ENCODE data around the gene PCCA. TPM values are rescaled to one million over a fixed set of nuclear protein-coding genes. Genes with fewer than 3 reads are reported as not detected.

Gene PCCA
- total RNA-seq, 2 donors from 2014 or later, result 52.7 to 66.4 TPM

DNA sequence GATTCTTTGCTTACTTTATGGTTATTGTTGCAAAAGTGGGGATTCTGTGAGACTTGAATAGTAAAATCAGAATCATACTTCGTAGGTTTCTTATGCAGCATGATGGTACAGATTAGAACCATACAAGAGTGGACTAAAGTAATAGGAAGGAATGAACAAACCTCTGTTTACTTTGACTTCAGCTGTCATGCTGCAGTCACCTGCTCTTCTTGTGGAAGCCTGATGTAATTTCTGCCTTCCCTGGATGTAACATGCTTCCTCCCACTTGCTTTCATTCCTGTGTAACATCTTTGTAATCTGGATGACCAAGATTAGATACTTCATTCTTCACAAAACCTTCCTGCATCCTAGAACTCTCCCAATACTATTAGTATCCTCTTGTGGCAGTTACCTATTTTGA is 235.0 kb downstream of the PCCA start:
- TF ChIP-seq POLR2A (IDR thresholded peaks at IDR 0.05) (no peak), POLR2AphosphoS5 (IDR thresholded peaks at IDR 0.05) (no peak)
- TF ChIP-seq, protein P1, sequence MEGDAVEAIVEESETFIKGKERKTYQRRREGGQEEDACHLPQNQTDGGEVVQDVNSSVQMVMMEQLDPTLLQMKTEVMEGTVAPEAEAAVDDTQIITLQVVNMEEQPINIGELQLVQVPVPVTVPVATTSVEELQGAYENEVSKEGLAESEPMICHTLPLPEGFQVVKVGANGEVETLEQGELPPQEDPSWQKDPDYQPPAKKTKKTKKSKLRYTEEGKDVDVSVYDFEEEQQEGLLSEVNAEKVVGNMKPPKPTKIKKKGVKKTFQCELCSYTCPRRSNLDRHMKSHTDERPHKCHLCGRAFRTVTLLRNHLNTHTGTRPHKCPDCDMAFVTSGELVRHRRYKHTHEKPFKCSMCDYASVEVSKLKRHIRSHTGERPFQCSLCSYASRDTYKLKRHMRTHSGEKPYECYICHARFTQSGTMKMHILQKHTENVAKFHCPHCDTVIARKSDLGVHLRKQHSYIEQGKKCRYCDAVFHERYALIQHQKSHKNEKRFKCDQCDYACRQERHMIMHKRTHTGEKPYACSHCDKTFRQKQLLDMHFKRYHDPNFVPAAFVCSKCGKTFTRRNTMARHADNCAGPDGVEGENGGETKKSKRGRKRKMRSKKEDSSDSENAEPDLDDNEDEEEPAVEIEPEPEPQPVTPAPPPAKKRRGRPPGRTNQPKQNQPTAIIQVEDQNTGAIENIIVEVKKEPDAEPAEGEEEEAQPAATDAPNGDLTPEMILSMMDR (IDR thresholded peaks at IDR 0.05), result no peak
- Histone ChIP-seq H3K9me3 (no peaks in the 10 kb centered on the region), H3K27me3 (replicated peaks; ENCODE audit: insufficient read depth) (no peaks in the 10 kb centered on the region), H3K36me3 (no peaks in the 10 kb centered on the region), H3K4me3 (no peak overlapping the region), H3K4me1 (replicated peaks) (no peaks in the 10 kb centered on the region), H3K27ac (no peak overlapping the region)
- intact Hi-C loops (cut with DNase I), result no loop called here
- DNase-seq (ENCODE audit: low spot score), result no peak
- 92% methylated on average over 1 of the region's 1 CpG for WGBS

DNA sequence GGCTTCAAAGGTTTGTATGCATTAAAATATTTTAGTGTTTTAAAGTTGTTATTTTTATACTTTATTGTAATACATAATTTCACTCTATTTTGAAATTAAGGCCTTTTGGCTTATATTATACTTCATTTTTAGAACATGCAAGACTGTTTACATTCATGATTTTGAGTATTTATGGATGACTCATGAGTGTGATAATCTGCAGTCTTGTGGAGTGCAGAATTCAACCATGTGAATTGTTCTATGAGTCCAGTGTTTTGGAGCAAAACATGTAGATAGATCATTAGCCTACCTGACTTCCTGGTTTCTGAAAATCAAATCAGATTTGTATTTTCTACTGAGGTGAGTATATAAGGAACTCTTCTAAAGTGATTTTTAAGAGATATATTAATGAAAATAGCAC is 241.8 kb downstream of the PCCA start:
- intact Hi-C loops (cut with DNase I), result no loop called here
- TF ChIP-seq, protein P1 (IDR thresholded peaks at IDR 0.05), result no peak
- no peak for TF ChIP-seq POLR2AphosphoS5 (IDR thresholded peaks at IDR 0.05)
- H3K27me3 ChIP-seq (replicated peaks; ENCODE audit: insufficient read depth), result no peaks in the 10 kb centered on the region
- no peak for DNase-seq (ENCODE audit: low spot score)
- H3K27ac ChIP-seq, result no peak overlapping the region
- H3K4me3 ChIP-seq, result no peak overlapping the region
- no peaks in the 10 kb centered on the region for H3K9me3 ChIP-seq
- H3K36me3 ChIP-seq, result no peaks in the 10 kb centered on the region
- no peaks in the 10 kb centered on the region for H3K4me1 ChIP-seq (replicated peaks)

GRCh38 chr13:100333141-100333540 is 244.2 kb downstream of the PCCA start:
- Histone ChIP-seq H3K27me3 (replicated peaks; ENCODE audit: insufficient read depth) (no peaks in the 10 kb centered on the region), H3K27ac (no peak overlapping the region), H3K4me3 (no peak overlapping the region), H3K36me3 (no peaks in the 10 kb centered on the region), H3K9me3 (no peaks in the 10 kb centered on the region), H3K4me1 (replicated peaks) (no peaks in the 10 kb centered on the region)
- DNase-seq (ENCODE audit: low spot score), result no peak
- WGBS, result 75% methylated on average over 1 of the region's 1 CpG
- intact Hi-C loops (cut with DNase I), result no loop called here
- TF ChIP-seq, protein P1 (IDR thresholded peaks at IDR 0.05), result no peak
- TF ChIP-seq POLR2A (IDR thresholded peaks at IDR 0.05) (no peak), POLR2AphosphoS5 (IDR thresholded peaks at IDR 0.05) (no peak)

- intact Hi-C loops (cut with DNase I), result no loop called here
- 79% methylated on average over 1 of the region's 1 CpG for WGBS
- no peak overlapping the region for H3K27ac ChIP-seq
- H3K36me3 ChIP-seq, result no peaks in the 10 kb centered on the region
- no peak for DNase-seq (ENCODE audit: low spot score)
- no peaks in the 10 kb centered on the region for H3K9me3 ChIP-seq
- no peak overlapping the region for H3K4me3 ChIP-seq
- TF ChIP-seq, protein P1 (IDR thresholded peaks at IDR 0.05), result no peak
- TF ChIP-seq POLR2A (IDR thresholded peaks at IDR 0.05) (no peak), POLR2AphosphoS5 (IDR thresholded peaks at IDR 0.05) (no peak)
- no peaks in the 10 kb centered on the region for H3K4me1 ChIP-seq (replicated peaks)
- H3K27me3 ChIP-seq (replicated peaks; ENCODE audit: insufficient read depth), result no peaks in the 10 kb centered on the region
Measured at GRCh38 chr13:100334214-100334613, 245.3 kb downstream of the PCCA start.

- H3K4me1 ChIP-seq (replicated peaks), result no peaks in the 10 kb centered on the region
- no peak overlapping the region for H3K27ac ChIP-seq
- no peaks in the 10 kb centered on the region for H3K27me3 ChIP-seq (replicated peaks; ENCODE audit: insufficient read depth)
- no peaks in the 10 kb centered on the region for H3K9me3 ChIP-seq
- no peaks in the 10 kb centered on the region for H3K36me3 ChIP-seq
- no peak for DNase-seq (ENCODE audit: low spot score)
- intact Hi-C loops (cut with DNase I), result no loop called here
- WGBS, result 86% methylated on average over 9 of the region's 9 CpGs
- H3K4me3 ChIP-seq, result no peak overlapping the region
- TF ChIP-seq POLR2A (IDR thresholded peaks at IDR 0.05) (no peak), POLR2AphosphoS5 (IDR thresholded peaks at IDR 0.05) (no peak)
- TF ChIP-seq, protein P1 (IDR thresholded peaks at IDR 0.05), result no peak
Measured at GRCh38 chr13:100336795-100337516, 248.1 kb downstream of the PCCA start.

Data from prostate gland (tissue), 2 donors.